Stimulated activated CD4-positive, alpha-beta T cell treated with anti-CD3 and anti-CD28 coated beads, Interleukin-12 subunit alpha, Interleukin-12 subunit beta, amount 100 ng/mL, for 24 hours (primary cell): ENCODE data around the gene CYP27C1.
"Not testable (repeated sequence)": the region's sequence is repeated elsewhere in the genome, so short reads cannot be mapped to it uniquely, and the experiment has no call there.

Experiments used
- DNase-seq, 2 experiments: peaks; one replicate each; pipeline ENCODE4 v3.0.0-alpha.2; 2020; ENCODE audit warnings: low read depth in 2 of 2

Gene CYP27C1

DNA sequence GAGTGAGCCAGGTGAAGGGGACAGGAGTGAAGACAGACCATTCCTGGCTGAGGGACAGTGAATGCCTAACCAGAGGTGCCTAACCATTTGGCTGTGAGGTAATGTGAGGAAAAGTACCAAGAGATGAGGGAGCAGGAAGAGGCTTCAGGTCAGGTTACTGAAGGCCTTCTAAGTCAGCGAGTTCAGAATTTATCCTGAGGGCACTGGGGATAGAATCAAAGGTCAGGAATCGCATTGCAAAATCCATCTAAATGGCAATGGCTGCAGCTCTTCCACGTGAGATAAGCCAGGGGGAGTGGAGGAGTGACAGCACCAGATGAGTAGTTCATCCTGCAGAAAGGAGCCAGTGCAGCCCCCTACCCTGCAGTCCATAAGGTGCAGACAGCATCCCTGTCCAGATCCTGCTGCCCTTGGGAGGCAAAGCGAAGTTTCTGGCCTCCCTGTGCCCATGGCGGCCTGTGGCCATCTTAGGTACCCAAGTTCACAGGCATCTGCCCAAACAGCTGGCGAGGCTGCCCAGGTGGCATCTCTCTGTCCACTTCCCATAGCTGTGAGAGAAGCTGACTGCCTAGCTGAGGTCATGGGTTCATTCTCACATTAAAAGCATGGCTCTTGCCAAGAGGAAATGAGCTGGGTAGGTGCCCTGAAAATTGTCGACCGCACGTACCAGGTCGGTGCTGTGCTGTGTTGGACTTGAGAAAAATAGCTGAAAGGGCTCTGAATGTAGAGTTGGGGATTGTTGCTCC lies 49.5 kb downstream of the CYP27C1 start:
- no peak for DNase-seq

DNA sequence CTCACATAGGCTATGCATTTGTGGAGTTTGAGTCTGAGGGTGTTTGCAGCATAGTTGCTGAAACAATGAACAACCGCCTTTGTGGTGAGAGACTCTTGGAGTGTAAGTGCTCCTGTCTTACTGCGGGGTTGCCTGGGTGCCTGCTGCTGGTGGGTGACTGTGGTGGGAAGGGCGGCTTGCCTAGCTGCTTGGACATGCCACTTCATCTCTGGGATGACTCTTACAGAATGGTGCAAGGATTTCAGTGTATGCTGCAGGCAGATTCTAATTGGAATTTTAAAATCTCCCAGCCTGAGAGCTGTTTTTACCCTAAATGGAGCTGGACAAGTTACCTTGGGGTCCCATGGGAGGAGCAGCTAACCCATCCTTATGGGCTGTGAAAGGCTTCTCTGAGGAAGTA lies 50.1 kb downstream of the CYP27C1 start:
- no peak for DNase-seq

DNA sequence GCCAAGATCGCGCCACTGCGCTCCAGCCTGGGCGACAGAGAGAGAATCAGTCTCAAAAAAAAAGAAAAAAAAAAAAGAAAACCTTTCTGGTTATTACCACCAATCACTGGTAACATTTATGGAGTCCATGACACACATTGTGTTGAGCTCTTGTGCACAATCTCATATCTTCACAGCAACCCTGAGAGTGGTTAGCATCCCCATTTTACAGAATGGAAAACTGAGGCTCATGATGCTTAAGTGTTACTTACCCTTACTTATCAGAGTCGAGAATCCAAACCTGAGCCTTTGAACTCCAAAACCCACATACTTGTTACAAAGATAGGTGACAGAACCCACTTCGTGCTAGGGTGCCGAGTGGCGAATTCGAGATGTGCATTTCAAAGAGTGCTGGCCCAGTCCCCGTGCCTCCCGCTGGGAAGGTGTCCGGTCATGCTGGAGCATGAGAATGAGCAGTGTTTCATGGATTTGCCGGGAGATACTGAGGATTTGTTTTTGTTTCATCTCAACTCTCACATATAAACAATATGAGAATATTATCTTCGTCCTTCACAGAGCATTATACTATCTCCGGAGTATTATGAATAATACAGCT lies 50.9 kb downstream of the CYP27C1 start:
- no peak for DNase-seq

GRCh38 chr2:127166231-127166860 lies 53.8 kb downstream of the CYP27C1 start:
- no peak for DNase-seq

DNA sequence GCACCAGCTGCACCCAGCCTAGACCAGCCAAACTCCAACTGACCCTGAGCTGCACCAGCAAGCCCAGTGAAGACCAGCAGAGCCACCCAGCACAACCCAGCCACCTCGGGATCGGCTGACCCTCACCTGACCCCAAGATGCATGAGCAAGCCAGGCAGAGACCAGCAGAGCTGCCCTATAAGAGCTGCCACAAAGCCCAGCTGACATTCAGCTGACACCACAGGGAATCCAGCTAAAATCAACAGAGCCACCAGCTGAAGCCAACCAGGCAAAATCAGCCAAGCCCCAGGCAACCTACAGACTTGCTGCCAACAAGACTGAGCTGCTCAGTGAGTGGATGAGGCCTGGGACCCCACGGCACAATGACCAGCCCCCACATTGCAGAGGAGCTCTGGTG lies 54.6 kb downstream of the CYP27C1 start:
- DNase-seq = no peak

DNA sequence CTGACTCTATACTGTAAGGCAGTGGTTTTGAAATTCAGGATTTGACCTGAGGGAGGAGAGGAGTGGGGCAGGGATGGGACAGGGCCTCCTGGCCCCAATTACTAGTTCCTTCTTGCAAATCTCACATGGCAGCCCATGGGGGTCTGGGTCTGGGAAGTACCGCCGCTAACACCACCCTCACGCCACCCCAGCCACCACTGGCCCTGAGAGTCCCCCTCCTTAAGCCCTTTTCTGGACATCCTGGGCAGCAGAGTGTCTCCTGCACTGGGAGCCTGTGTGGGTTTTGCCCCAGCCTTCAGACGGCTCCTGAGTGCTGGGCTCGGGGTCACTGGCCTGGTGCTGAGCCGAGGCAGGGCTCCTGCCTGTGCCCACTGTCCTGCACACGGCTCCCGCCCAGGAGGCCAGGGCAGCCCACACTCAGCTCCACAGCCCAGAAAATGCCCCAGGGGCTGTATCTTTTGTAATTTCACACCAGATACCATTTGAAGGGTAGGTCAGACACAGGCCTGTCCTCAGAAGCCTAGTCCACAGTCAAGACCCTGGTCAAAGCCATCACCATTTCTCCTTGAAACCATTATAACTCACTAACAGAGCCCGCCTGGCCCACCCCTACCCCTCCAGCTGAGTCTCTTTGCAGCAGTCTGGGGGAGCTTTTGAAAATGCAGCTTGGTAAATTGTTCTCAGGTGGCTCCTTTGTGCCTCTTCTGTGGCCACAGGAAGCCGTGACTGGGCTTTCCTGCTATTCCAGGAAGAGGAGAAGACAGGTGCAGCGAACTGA lies 55.1 kb downstream of the CYP27C1 start:
- no peak for DNase-seq

- DNase-seq = no peak
These were observed 56.2 kb downstream of the CYP27C1 start for GRCh38 chr2:127163921-127164320.

- DNase-seq = not testable (repeated sequence)
These were observed 57.1 kb downstream of the CYP27C1 start for GRCh38 chr2:127163090-127163406.

DNA sequence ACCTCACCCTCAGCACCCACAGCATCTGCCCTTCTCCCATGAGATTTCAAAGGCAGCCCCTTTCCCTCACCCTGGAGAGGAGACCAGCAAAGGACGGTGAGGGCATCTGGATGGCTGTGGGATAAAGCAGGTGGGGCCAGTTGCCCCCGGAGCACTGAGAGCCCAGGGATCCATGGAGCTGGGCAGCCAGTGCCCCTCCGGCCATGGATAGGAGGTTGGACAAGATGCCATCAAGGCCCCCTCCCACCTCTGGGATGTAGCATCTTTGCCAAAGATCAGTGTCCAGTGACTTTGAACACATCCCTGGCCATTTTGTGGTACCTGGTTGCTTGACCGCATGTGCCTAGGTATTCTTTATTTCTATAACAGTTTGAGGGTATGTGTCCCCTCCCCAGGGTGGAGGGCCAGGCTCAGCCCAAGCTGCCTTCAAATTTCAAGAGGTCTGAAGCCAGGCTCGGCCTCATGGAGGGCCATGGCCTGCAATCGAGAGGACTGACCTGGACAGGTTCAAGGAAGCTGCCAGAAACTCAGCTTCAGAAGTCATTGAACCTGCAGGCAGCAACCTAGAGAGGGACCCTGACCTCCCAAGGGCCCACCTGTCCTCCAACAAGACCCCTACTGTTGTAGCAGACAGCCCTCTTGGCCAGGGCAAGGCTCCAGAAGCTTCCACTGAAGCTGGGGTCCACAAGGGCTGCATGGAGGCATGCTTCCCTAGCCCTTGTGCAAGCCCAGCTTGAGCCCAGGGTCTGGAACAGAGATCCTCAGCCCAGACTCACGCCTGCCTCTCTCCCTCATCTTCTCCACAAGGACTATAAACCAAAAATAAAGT lies 57.6 kb downstream of the CYP27C1 start:
- DNase-seq = no peak

DNA sequence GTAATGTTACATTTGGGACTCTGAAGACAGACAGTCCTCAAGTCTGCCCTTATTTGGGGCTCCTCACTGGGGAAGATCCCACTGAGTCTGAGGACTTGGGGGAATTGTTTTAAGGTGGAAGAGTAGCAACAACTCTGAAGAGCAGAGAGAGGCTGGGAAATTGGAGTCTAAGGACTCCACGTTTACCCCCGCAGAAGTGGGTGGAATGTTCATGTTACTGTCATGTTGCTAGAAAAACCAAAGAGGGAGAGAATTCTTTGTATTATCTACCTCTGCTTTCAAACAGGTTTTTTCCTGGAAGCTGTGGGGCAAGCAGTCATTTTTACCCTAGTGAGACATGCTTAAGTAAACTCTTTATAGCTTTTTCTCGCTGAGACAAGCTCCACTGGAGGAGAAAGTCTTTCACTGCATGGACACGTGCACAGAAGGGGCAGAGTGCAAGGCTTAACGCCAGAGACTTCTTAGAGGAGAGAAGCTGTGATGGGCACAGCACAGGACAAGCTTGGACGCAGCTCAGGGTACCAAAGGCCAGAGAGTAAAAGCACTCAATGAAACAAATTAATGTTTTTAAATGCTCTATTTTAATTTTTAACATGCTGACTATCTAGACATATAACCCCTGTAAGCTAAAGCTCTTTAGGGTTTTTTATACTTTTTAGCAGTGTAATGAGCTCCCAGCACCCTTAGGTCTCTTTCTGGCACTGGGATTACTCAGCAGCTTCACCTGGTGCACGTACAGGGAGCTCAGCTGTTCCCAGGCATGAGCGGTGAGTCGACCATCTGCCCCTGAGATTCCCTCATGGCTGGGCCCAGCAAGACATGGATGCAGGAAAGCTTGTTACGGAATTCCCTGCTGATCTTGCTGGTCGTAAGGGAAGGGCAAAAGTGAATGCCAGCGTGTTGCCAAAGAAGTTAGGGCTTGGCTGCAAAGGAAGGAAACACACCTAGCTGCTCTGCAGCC lies 58.6 kb downstream of the CYP27C1 start:
- DNase-seq = no peak

GRCh38 chr2:127160676-127161075 lies 59.4 kb downstream of the CYP27C1 start:
- no peak for DNase-seq

DNA sequence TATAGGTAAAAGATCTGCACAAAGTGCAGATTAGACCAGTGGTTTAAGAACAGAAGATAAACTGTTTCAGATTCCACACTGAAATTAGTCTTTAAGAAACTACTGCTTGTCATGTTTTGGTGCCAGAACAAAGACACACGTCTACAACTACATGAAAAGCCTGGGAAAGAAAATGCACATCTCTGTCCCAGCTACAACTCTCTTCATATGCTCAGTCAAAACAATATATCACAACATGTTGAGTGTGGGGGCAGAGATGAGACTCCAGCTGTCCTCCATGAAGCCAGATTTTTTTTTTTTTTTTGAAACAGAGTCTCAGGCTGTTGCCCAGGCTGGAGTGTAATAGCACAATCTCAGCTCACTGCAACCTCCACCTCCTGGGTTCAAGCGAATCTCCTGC lies 60.6 kb downstream of the CYP27C1 start:
- DNase-seq = no peak

- no peak for DNase-seq
These were observed 61.3 kb downstream of the CYP27C1 start for GRCh38 chr2:127158614-127159290.

DNA sequence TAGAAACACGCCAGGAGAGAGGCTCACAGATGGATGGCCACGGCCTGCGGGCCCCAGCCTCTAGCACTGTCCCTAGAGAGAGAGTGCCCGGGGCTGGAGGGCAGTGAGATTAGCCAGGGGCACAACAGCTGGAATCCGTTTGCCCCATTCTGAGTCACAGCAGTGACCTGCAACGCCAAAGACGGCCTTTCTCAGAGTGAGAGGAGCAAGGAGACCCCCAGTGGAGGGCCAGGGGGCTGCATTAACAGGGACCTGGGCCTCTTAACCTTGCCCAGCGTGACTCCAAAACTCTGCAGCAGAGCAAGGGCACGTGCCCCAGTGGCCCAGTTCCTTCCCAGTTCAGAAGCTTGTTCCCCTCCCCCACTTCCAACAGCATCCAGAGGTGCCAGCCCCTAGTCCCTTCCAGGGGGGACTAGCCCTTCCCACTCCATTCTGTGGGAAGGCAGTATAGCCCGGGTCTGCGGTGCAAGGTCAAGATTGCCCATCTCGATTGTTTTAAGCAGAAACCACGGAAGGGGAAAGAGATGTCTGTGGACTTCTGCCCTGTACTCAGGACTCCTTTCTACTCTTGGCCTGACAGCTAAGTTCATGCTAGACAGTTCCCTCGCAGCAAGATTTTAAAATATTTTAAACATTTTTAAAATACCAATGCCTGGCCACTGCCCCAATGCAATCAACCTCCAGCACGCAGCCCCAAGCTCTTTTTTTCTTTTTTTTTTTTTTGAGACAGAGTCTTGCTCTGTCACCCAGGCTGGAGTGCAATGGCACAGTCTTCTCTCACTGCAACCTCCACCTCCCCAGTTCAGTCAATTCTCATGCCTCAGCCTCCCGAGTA lies 62.2 kb downstream of the CYP27C1 start:
- DNase-seq = no peak

- no peak for DNase-seq
These were observed 63.0 kb downstream of the CYP27C1 start for GRCh38 chr2:127157114-127157513.

DNA sequence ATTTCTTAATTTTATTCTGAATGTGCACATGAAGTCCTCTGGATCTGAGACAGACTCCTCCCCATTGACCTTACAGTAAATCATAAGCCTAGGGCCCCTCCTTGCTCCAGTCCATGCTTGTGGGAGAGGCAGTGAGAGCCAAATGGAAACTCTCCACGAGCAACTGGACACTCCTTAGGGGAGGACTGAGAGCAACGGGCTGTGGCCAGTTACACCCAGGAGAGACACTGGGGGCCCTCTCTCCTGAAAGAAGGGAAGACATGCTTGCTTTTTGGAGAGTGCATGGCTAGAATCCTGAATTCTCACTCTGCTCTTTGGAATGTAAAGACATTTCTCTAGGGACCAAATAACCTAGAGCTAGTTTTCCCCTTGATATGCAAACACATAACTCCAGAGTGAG lies 64.2 kb downstream of the CYP27C1 start:
- no peak for DNase-seq

- DNase-seq = no peak
These were observed 65.0 kb downstream of the CYP27C1 start for GRCh38 chr2:127155028-127155581.

GRCh38 chr2:127154396-127154795 lies 65.7 kb downstream of the CYP27C1 start:
- no peak for DNase-seq

GRCh38 chr2:127153691-127154158 lies 66.4 kb downstream of the CYP27C1 start:
- DNase-seq = no peak
